ENCODE data around the gene SCARB1.
"Not testable (repeated sequence)": the region's sequence is repeated elsewhere in the genome, so short reads cannot be mapped to it uniquely, and the experiment has no call there.

Gene SCARB1

GRCh38 chr12:124893792-124894516 lies 30.3 kb upstream of the SCARB1 start:
- H3K4me3 ChIP-seq (ENCODE audit: control insufficient read depth, low read depth, low read length), result no peak overlapping the region
- no peak for DNase-seq (ENCODE audit: low read depth)
- no peak for TF ChIP-seq CTCF (IDR thresholded peaks at IDR 0.05; ENCODE audit: control insufficient read depth, insufficient read depth, low read depth, low read length, missing control alignments)

GRCh38 chr12:124888260-124888659 lies 24.6 kb upstream of the SCARB1 start:
- H3K4me3 ChIP-seq (ENCODE audit: control insufficient read depth, low read depth, low read length), result no peak overlapping the region
- no peak for TF ChIP-seq CTCF (IDR thresholded peaks at IDR 0.05; ENCODE audit: control insufficient read depth, insufficient read depth, low read depth, low read length, missing control alignments)
- DNase-seq (ENCODE audit: low read depth), result no peak

- not testable (repeated sequence) for H3K4me3 ChIP-seq (ENCODE audit: control insufficient read depth, low read depth, low read length); DNase-seq (ENCODE audit: low read depth)
Measured at GRCh38 chr12:124887766-124888165, 24.1 kb upstream of the SCARB1 start.

- no peak for TF ChIP-seq CTCF (IDR thresholded peaks at IDR 0.05; ENCODE audit: control insufficient read depth, insufficient read depth, low read depth, low read length, missing control alignments)
- no peak for DNase-seq (ENCODE audit: low read depth)
- no peak overlapping the region for H3K4me3 ChIP-seq (ENCODE audit: control insufficient read depth, low read depth, low read length)
Measured at GRCh38 chr12:124884587-124885438, 21.1 kb upstream of the SCARB1 start.

- H3K4me3 ChIP-seq (ENCODE audit: control insufficient read depth, low read depth, low read length), result no peak overlapping the region
- no peak for TF ChIP-seq CTCF (IDR thresholded peaks at IDR 0.05; ENCODE audit: control insufficient read depth, insufficient read depth, low read depth, low read length, missing control alignments)
- no peak for DNase-seq (ENCODE audit: low read depth)
Measured at GRCh38 chr12:124883263-124884130, 19.8 kb upstream of the SCARB1 start.

- no peak overlapping the region for H3K4me3 ChIP-seq (ENCODE audit: control insufficient read depth, low read depth, low read length)
- no peak for DNase-seq (ENCODE audit: low read depth)
- TF ChIP-seq CTCF (IDR thresholded peaks at IDR 0.05; ENCODE audit: control insufficient read depth, insufficient read depth, low read depth, low read length, missing control alignments), result no peak
Measured at GRCh38 chr12:124881123-124881522, 17.5 kb upstream of the SCARB1 start.

GRCh38 chr12:124880335-124880734 lies 16.7 kb upstream of the SCARB1 start:
- not testable (repeated sequence) for H3K4me3 ChIP-seq (ENCODE audit: control insufficient read depth, low read depth, low read length); DNase-seq (ENCODE audit: low read depth)
